T-helper 2 cell treated with Interferon-gamma antibody and Interleukin-4, amounts not matched to agents 5 μg/mL and 100 μg/mL, for 36 hours (primary cell): ENCODE results near the gene GRIK4.
A peak's percentile ranks its signal among the peaks of the same experiment; 100 is the strongest.

Experiments used
- DNase-seq: peaks from one replicate; pipeline ENCODE4 v3.0.0; 2021; ENCODE audit warnings: low spot score
- H3K27ac Mint-ChIP-seq: one replicate; pipeline ENCODE4 v1.8.0; 2021; ENCODE audit warnings: mild to moderate bottlenecking, mixed read lengths
- H3K27me3 Mint-ChIP-seq: one replicate; pipeline ENCODE4 v1.8.0; 2021; ENCODE audit warnings: low read depth, mixed read lengths
- H3K36me3 Mint-ChIP-seq: one replicate; pipeline ENCODE4 v1.8.0; 2021; ENCODE audit warnings: low read depth, mixed read lengths
- H3K4me1 Mint-ChIP-seq: one replicate; pipeline ENCODE4 v1.8.0; 2021; ENCODE audit warnings: low read depth, mixed read lengths
- H3K4me3 Mint-ChIP-seq: one replicate; pipeline ENCODE4 v1.8.0; 2022; ENCODE audit warnings: mild to moderate bottlenecking, moderate library complexity, mixed read lengths
- H3K9me3 Mint-ChIP-seq: one replicate; pipeline ENCODE4 v1.8.0; 2021; ENCODE audit warnings: mixed read lengths

The GRIK4 gene

DNA sequence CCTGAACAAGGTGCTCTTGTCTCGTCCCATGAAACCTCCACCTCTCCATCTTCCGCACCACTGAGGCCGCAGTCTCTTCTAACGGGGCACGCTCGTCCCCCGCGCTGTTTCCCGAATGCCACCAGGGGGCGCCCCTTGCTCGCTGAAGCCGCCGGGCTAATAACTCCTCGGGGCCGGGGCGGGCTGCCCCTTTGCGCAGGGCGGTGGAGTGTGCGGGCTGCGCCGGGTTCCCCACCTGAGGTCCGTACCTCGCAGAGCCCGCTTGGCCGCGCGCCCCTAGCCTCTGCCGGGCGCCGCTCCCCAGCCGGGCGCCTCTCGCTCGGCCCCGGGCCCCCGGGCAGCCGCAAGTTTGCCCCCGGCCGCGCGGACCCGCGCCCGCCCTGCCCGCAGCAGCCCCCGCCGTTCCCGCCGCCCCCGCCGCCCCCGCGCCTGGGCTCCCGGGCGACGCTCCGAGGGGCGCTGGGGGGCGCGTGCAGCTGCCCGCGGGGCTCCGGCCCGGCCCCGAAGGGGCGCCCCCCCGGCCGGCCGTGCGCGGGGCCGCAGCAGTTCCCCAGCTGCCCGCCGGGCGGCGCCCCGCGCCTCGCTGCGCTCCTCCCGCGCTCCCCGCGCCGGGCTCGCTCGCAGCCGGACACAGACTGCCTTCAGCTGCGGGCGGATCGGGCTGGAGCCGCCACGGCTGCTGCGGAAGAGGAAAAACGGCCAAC, at the start of gene GRIK4:
Gene GRIK4 (plus strand): TSS at position 633 of the 704 bp plus-strand sequence. CDS start 148,571 bp downstream, outside the sequence.
- no peaks in the 10 kb centered on the region for H3K4me1 Mint-ChIP-seq
- H3K27me3 Mint-ChIP-seq = peaks cover 57% of the 10 kb centered on the region
- H3K9me3 Mint-ChIP-seq = no peaks in the 10 kb centered on the region
- no peak within 1 kb of the TSS for H3K27ac Mint-ChIP-seq
- no peak within 1 kb of the TSS for H3K4me3 Mint-ChIP-seq
- no peaks in the 10 kb centered on the region for H3K36me3 Mint-ChIP-seq
- DNase-seq = peak; percentile 65

DNA sequence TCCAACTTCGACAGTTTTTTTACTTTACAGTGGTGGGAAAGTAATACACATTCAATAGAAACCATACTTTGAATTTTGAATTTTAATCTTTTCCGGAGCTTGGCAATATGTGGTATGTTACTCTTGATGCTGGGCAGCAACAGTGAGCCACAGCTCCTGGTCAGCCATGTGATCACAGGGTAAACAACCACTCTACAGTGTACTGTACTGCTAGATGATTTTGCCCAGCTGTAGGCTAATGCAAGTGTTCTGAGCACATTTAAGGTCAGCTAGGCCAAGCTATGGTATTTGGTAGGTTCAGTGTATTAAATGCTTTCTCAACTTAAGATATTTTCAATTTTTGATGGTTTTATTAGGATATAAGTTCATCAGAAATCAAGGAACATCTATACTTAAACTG, 48.7 kb upstream of the GRIK4 start:
- no peak overlapping the region for H3K27ac Mint-ChIP-seq
- DNase-seq = no peak

DNA sequence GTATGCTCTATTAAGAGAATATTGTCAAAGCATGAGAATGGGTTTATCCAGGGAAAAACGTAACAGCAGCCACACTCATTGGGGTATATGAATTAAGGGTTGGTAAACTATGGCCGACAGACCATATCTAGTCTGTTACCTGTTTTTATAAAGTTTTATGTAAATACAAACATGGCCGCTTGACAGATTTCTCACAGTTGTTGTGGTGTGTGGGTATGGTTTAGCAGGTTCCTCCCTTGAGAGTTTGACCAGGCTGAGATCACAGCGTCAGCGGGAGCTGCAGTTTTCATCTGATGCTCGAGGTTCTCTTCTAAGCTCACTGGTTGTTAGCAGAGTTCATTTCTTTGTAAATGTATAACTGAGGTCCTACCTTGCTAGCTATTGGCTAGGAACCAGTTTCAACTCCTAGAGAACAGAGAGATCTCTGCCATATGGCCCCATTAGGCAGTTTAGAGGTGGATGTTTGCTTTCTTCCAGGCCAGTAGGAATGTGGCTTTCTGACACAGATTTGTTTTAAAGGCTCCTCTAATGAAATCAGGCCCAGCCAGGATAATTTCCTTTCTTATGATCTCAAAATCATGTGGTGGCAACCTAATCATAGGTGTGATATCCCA, 45.5 kb upstream of the GRIK4 start:
- Mint-ChIP-seq H3K4me3 (no peak overlapping the region), H3K27ac (no peak overlapping the region), H3K27me3 (no peaks in the 10 kb centered on the region), H3K36me3 (peaks cover 4% of the 10 kb centered on the region), H3K4me1 (no peaks in the 10 kb centered on the region), H3K9me3 (no peaks in the 10 kb centered on the region)
- no peak for DNase-seq

More for the DNA sequence above, 48.7 kb upstream of the GRIK4 start:
- Mint-ChIP-seq H3K4me3 (no peak overlapping the region), H3K9me3 (no peaks in the 10 kb centered on the region), H3K36me3 (peaks cover 4% of the 10 kb centered on the region), H3K4me1 (no peaks in the 10 kb centered on the region), H3K27me3 (no peaks in the 10 kb centered on the region)

GRCh38 chr11:120467627-120468026, 43.9 kb upstream of the GRIK4 start:
- Mint-ChIP-seq H3K27me3 (no peaks in the 10 kb centered on the region), H3K4me1 (no peaks in the 10 kb centered on the region), H3K27ac (no peak overlapping the region), H3K9me3 (no peaks in the 10 kb centered on the region), H3K36me3 (no peaks in the 10 kb centered on the region), H3K4me3 (no peak overlapping the region)
- no peak for DNase-seq

DNA sequence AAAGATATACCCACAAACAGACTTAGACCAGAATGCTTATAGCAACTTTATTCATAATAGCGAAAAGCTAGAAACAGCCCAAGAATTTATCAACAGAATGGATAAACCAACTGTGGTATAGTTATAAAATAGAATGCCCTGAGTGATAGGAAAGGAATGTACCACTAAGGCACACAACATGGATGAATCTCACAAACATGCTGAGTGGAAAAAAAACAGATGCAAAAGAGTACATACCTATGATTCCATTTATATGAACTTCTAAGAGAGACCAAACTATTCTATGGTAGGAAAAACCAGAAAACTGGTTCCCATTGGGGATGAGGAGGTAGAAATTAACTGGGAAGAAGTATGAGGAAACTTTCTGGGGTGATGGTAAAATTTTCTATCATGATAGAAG, 40.4 kb upstream of the GRIK4 start:
- Mint-ChIP-seq H3K4me3 (no peak overlapping the region), H3K27ac (no peak overlapping the region), H3K4me1 (no peaks in the 10 kb centered on the region), H3K9me3 (no peaks in the 10 kb centered on the region), H3K36me3 (peaks cover 1% of the 10 kb centered on the region), H3K27me3 (no peaks in the 10 kb centered on the region)
- no peak for DNase-seq

DNA sequence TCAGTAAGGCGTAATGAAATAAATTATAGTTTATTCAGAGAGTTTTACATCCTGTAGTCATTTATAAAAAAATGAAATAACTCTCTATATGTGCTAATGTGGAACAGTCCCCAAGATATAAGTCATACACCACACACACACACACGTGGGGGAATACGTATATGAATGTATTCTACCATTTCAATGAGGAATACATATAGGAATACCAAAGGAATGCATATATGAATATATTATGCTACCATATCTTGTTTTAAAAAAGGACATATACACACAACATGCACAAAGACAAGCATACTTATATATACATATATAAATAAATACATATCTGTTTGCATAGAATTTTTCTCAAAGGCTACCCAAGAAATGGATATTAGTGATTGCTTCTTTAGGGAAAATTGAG, 39.6 kb upstream of the GRIK4 start:
- Mint-ChIP-seq H3K4me3 (no peak overlapping the region), H3K4me1 (no peaks in the 10 kb centered on the region), H3K36me3 (peaks cover 1% of the 10 kb centered on the region), H3K27me3 (no peaks in the 10 kb centered on the region), H3K27ac (no peak overlapping the region), H3K9me3 (no peaks in the 10 kb centered on the region)
- DNase-seq = no peak

DNA sequence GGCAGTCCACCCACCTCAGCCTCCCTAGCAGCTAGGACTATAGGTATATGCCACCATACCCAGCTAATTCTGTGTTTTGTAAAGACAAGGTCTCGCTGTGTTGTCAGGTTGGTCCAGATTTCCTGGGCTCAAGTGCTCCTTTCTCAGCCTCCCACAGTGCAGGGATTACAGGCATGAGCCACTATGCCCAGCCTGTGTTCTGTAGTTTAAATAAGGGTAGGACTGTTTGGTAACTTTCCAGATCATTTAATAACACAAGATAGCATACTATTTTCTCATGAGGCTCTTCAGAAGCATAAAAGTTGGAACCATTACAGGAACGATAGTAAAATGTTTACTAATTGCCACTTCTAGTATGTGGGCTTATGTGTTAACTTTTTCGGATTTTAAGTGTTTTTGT, 38.0 kb upstream of the GRIK4 start:
- H3K9me3 Mint-ChIP-seq = no peaks in the 10 kb centered on the region
- no peak for DNase-seq
- peaks cover 2% of the 10 kb centered on the region for H3K4me1 Mint-ChIP-seq
- H3K36me3 Mint-ChIP-seq = peaks cover 1% of the 10 kb centered on the region
- H3K27me3 Mint-ChIP-seq = no peaks in the 10 kb centered on the region
- no peak overlapping the region for H3K4me3 Mint-ChIP-seq
- no peak overlapping the region for H3K27ac Mint-ChIP-seq

GRCh38 chr11:120482149-120482548, 29.4 kb upstream of the GRIK4 start:
- H3K4me3 Mint-ChIP-seq = no peak overlapping the region
- H3K9me3 Mint-ChIP-seq = no peaks in the 10 kb centered on the region
- no peak for DNase-seq
- no peak overlapping the region for H3K27ac Mint-ChIP-seq
- H3K36me3 Mint-ChIP-seq = no peaks in the 10 kb centered on the region
- H3K4me1 Mint-ChIP-seq = peaks cover 8% of the 10 kb centered on the region
- H3K27me3 Mint-ChIP-seq = no peaks in the 10 kb centered on the region

DNA sequence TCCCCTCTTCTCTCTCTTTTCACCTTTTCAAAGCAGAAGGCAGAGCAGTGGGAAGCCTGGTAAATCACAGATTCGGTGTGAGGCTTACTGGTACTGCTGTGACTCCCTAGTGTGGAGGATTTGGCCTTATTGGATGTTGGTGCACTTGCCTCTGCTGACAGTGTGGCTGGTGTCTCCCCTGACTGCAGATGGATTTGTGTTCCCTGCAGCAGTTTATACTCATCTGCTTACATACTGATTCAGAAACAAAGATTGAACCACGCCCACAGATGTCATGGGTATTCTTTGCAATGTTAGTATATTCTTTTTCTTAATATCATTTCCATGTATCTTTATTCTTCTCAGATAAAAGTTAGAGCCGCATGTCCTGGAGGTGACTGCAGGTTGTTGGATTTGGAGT, 26.8 kb upstream of the GRIK4 start:
- H3K27ac Mint-ChIP-seq = no peak overlapping the region
- no peaks in the 10 kb centered on the region for H3K27me3 Mint-ChIP-seq
- no peak for DNase-seq
- H3K36me3 Mint-ChIP-seq = no peaks in the 10 kb centered on the region
- H3K9me3 Mint-ChIP-seq = no peaks in the 10 kb centered on the region
- no peak overlapping the region for H3K4me3 Mint-ChIP-seq
- H3K4me1 Mint-ChIP-seq = no peaks in the 10 kb centered on the region

- Mint-ChIP-seq H3K9me3 (no peaks in the 10 kb centered on the region), H3K4me3 (no peak overlapping the region), H3K27me3 (no peaks in the 10 kb centered on the region), H3K4me1 (no peaks in the 10 kb centered on the region), H3K27ac (no peak overlapping the region), H3K36me3 (no peaks in the 10 kb centered on the region)
- no peak for DNase-seq
Observed at GRCh38 chr11:120486138-120486537, 25.4 kb upstream of the GRIK4 start.

DNA sequence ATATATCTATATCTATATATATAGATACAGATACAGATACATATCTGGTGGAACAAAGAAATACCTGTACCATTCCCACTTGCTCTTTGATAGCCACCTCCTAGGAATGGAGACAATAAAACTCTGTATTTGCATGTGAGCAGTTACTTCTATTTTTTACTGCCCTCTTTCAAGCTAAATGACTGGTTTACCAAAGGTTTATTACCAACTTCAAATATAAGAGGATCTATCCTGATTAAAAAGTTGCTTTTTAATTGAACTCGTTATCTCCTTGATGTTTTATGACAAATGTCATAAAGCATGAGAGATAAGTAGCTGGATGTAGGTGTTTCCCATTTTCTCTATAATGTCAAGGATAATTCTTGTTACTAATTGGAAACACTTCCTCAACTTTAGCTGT, 21.7 kb upstream of the GRIK4 start:
- no peak overlapping the region for H3K4me3 Mint-ChIP-seq
- DNase-seq = no peak
- no peaks in the 10 kb centered on the region for H3K36me3 Mint-ChIP-seq

GRCh38 chr11:120492486-120492885, 19.1 kb upstream of the GRIK4 start:
- no peak for DNase-seq
- H3K27me3 Mint-ChIP-seq = peaks cover 5% of the 10 kb centered on the region
- no peak overlapping the region for H3K27ac Mint-ChIP-seq
- H3K36me3 Mint-ChIP-seq = no peaks in the 10 kb centered on the region
- H3K4me3 Mint-ChIP-seq = no peak overlapping the region
- no peaks in the 10 kb centered on the region for H3K9me3 Mint-ChIP-seq
- H3K4me1 Mint-ChIP-seq = no peaks in the 10 kb centered on the region

More for the DNA sequence above, 21.7 kb upstream of the GRIK4 start:
- Mint-ChIP-seq H3K27me3 (peaks cover 3% of the 10 kb centered on the region), H3K9me3 (no peaks in the 10 kb centered on the region), H3K27ac (no peak overlapping the region), H3K4me1 (no peaks in the 10 kb centered on the region)

GRCh38 chr11:120494595-120494994, 17.0 kb upstream of the GRIK4 start:
- Mint-ChIP-seq H3K4me3 (no peak overlapping the region), H3K36me3 (no peaks in the 10 kb centered on the region), H3K4me1 (no peaks in the 10 kb centered on the region), H3K9me3 (no peaks in the 10 kb centered on the region), H3K27me3 (peaks cover 9% of the 10 kb centered on the region), H3K27ac (no peak overlapping the region)
- no peak for DNase-seq

GRCh38 chr11:120499088-120499487, 12.5 kb upstream of the GRIK4 start:
- no peaks in the 10 kb centered on the region for H3K36me3 Mint-ChIP-seq
- no peak overlapping the region for H3K27ac Mint-ChIP-seq
- no peaks in the 10 kb centered on the region for H3K9me3 Mint-ChIP-seq
- H3K4me1 Mint-ChIP-seq = no peaks in the 10 kb centered on the region
- H3K27me3 Mint-ChIP-seq = peaks cover 19% of the 10 kb centered on the region
- H3K4me3 Mint-ChIP-seq = no peak overlapping the region
- DNase-seq = no peak

GRCh38 chr11:120499859-120500258, 11.7 kb upstream of the GRIK4 start:
- H3K4me3 Mint-ChIP-seq = no peak overlapping the region
- no peaks in the 10 kb centered on the region for H3K9me3 Mint-ChIP-seq
- no peaks in the 10 kb centered on the region for H3K36me3 Mint-ChIP-seq
- DNase-seq = no peak
- no peak overlapping the region for H3K27ac Mint-ChIP-seq
- peaks cover 25% of the 10 kb centered on the region for H3K27me3 Mint-ChIP-seq
- H3K4me1 Mint-ChIP-seq = no peaks in the 10 kb centered on the region
